Erythroblast (primary cell): Measurements from ENCODE around the gene SH3RF2.

Experiments used
- GATA1 ChIP-seq: IDR thresholded peaks from 2 replicates; pipeline ENCODE4 v1.6.1; 2011; ENCODE audit warnings: low read depth, mild to moderate bottlenecking, control low read depth, low read length, moderate library complexity
- POLR2A ChIP-seq: IDR thresholded peaks from 2 replicates; pipeline ENCODE4 v1.6.1; 2011; ENCODE audit warnings: mild to moderate bottlenecking, low read length

GRCh38 chr5:146026307-146027010 is 90.1 kb downstream of the SH3RF2 start:
- no peak for TF ChIP-seq POLR2A
- TF ChIP-seq GATA1: no peak
